Bronchial epithelial cell (primary cell): ENCODE results near the gene NBEA. TPM values are rescaled to one million over a fixed set of nuclear protein-coding genes. Genes with fewer than 3 reads are reported as not detected.

Experiments used
- DNase-seq: peaks from one replicate; pipeline ENCODE4 v3.0.0-alpha.2; 2010; ENCODE audit warnings: low read depth
- FAIRE-seq: peaks from 2 replicates; lab custom pipeline; 2011; peaks lifted over from hg19 to GRCh38; lab: Jason Lieb, UNC
- H3K27me3 ChIP-seq: 2 replicates; pipeline ENCODE4 v1.5.1; 2011; ENCODE audit warnings: low read length; ENCODE audit not compliant: control insufficient read depth, insufficient read depth
- H3K36me3 ChIP-seq: 2 replicates; pipeline ENCODE4 v1.5.1; 2011; ENCODE audit warnings: low read length; ENCODE audit not compliant: control insufficient read depth, insufficient read depth
- H3K4me3 ChIP-seq: 2 replicates; pipeline ENCODE4 v1.5.1; 2011; ENCODE audit warnings: mild to moderate bottlenecking, low read depth, low read length, control low read depth
- total RNA-seq: library from RNA; depleted of rRNA; stranded (reverse); fragments of >200 nt; gene quantifications from 2 replicates; pipeline ENCODE4 v1.2.1, GENCODE V29; 2014
- TF ChIP-seq, protein P1 (sequence below): IDR thresholded peaks from 2 replicates; pipeline ENCODE4 v1.5.1; 2011; ENCODE audit warnings: mild to moderate bottlenecking, moderate library complexity, low read length, control low read depth, inconsistent platforms; ENCODE audit not compliant: insufficient read depth, severe bottlenecking

Gene NBEA
- total RNA-seq, 1 donor from 2014 or later, result 0.53 TPM

DNA sequence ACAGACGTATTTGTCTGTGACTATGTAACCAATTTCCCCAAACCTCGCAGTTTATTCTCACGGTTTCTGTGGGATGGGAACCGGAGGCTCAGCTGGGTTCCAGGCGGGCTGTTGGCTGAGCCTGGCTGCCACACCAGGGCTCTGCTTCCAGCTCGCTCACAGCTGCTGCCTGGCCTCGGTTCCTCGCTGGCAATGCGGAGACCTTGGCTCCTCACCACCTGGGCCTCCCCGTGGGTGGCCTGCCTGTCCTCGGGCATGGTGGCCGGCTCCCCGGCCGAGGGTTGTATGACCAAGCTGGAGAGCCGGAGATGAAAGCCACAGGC, 753.3 kb downstream of the NBEA start:
- FAIRE-seq, result no peak
- DNase-seq, result no peak

DNA sequence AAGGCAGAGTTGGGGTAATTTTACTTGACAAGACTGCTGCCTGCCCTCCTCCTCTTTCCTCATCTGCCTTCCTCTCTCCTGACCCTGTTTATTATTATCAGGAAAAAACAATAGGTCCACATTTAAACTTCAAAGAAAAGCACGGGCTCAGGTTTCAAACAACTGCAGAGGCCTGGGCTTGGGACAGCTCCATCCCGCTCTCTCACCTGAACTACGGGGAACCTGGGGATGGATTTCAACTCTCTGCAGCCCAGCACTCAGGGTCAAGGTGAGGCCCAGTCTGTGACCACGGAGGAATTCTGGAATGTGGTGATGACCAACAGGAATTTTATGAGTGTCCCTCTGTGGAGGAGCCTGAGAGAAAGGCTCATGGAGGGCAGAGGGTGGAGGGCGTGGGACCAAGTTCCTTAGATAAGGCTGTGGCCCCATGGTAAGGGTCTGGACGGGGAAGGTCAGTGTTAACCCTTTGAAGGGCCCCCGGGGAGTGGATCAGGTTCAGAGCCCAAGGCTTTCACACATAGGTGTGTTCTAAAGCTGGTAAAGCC, 755.2 kb downstream of the NBEA start:
- DNase-seq (no peak), FAIRE-seq (no peak)
- H3K4me3 ChIP-seq, result no peak overlapping the region
- H3K36me3 ChIP-seq, result no peaks in the 10 kb centered on the region
- H3K27me3 ChIP-seq, result no peaks in the 10 kb centered on the region
- TF ChIP-seq, protein P1, sequence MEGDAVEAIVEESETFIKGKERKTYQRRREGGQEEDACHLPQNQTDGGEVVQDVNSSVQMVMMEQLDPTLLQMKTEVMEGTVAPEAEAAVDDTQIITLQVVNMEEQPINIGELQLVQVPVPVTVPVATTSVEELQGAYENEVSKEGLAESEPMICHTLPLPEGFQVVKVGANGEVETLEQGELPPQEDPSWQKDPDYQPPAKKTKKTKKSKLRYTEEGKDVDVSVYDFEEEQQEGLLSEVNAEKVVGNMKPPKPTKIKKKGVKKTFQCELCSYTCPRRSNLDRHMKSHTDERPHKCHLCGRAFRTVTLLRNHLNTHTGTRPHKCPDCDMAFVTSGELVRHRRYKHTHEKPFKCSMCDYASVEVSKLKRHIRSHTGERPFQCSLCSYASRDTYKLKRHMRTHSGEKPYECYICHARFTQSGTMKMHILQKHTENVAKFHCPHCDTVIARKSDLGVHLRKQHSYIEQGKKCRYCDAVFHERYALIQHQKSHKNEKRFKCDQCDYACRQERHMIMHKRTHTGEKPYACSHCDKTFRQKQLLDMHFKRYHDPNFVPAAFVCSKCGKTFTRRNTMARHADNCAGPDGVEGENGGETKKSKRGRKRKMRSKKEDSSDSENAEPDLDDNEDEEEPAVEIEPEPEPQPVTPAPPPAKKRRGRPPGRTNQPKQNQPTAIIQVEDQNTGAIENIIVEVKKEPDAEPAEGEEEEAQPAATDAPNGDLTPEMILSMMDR, result no peak

More for the DNA sequence above, 753.3 kb downstream of the NBEA start:
- TF ChIP-seq, protein P1, result no peak
- H3K4me3 ChIP-seq, result no peak overlapping the region
- H3K36me3 ChIP-seq, result no peaks in the 10 kb centered on the region
- H3K27me3 ChIP-seq, result no peaks in the 10 kb centered on the region

DNA sequence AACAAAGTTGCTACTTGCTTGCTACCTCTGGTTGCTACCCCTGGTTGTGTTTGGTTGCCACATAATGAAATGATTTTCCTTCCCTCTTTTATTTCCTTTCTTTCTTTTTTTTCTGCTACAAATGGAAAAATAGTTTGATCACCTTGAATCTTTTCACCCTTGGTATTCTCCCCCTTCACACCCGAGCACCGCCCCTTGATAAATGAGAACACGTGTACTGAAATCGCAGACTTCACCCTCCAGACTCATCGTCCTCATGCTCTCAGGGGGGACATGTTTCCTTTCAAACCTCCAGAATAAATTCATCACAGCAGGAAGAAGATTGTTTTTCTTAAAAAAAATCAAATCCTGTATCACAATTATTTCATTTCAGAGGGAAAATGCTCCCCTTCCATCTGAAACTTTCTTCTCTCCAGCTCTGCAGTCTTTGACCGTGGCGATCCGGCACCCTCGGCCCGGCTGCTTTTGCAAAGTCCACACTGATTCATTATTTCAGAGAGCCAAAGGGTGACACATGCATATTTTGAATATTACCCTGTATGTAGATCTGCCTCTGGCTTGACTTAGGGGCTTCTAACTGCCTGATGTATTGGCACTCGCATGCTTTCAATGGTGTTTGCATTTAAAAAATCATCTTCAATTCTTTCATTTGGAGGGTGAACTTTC, 757.0 kb downstream of the NBEA start:
- DNase-seq, result no peak
- no peaks in the 10 kb centered on the region for H3K27me3 ChIP-seq
- H3K36me3 ChIP-seq, result no peaks in the 10 kb centered on the region
- FAIRE-seq, result no peak
- H3K4me3 ChIP-seq, result no peak overlapping the region
- TF ChIP-seq, protein P1, result no peak

DNA sequence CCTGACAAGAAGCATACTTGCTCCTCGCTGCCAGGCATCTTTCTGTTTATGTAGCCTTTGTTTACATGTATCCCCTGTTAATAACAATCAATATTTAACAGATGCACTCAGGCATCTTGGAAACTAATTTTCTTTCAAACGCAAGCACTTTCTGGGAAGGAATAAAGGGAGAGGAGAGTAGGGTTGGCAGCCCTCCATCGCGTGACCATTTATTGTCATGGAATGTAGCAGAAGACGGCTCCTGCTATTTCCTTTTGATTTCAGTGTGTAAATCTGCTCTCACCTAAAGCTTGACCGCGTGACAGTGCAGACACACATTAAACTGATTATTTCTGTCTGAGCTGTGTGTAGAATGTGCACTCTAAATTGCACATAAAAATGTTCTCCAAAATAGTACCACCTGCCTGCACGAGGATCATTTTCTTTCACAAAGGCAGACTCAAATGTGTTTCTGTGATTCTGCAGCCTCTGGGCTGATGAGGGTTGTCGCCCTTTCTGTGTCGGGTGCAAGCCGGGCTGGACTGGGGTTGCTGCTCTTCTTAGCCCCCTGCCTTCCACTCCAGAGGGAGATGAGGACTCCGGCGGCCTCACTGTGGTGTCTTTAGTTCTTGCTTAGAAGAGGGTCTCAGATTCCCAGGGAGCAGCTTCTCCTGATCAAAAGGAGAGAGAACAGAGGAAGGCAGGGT, 757.9 kb downstream of the NBEA start:
- Histone ChIP-seq H3K36me3 (no peaks in the 10 kb centered on the region), H3K27me3 (no peaks in the 10 kb centered on the region), H3K4me3 (no peak overlapping the region)
- TF ChIP-seq, protein P1, result no peak
- DNase-seq, result no peak
- no peak for FAIRE-seq

DNA sequence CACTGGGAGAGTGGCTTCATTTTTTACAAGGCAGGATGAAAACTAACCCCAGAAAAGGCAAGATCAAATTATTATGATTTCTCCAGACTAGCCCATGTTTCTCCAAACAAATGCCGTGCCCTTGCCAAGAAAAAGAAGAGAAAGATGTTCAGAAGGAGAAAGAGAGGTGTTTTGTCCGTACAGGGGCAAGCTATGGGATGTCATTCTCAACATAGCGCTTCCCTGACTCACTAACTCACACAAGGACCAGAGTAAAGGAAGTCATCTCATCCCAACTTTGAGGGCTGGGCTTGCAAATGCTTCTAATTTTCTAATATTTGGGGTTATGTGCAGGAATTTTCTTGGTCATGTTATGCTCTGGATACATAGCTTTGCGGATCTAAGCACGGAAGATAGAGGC, 758.6 kb downstream of the NBEA start:
- TF ChIP-seq, protein P1, result no peak
- no peak for DNase-seq
- FAIRE-seq, result no peak
- H3K27me3 ChIP-seq, result no peaks in the 10 kb centered on the region
- no peaks in the 10 kb centered on the region for H3K36me3 ChIP-seq
- H3K4me3 ChIP-seq, result no peak overlapping the region
